ENCODE measurements around the gene EMC1. TPM values are rescaled to one million over a fixed set of nuclear protein-coding genes. Genes with fewer than 3 reads are reported as not detected.
A peak's percentile ranks its signal among the peaks of the same experiment; 100 is the strongest.

EMC1 gene
- total RNA-seq, 2 donors from 2014 or later = 39.3 to 63.0 TPM

GRCh38 chr1:19255288-19255687, 4.0 kb upstream of the EMC1 start:
- no peaks in the 10 kb centered on the region for H3K9me3 ChIP-seq
- H3K4me3 ChIP-seq = no peak overlapping the region
- no peaks in the 10 kb centered on the region for H3K27me3 ChIP-seq (replicated peaks; ENCODE audit: insufficient read depth)
- ATAC-seq (ENCODE audit: insufficient number of reproducible peaks, low FRiP score, low read depth) (no peak), DNase-seq (ENCODE audit: low spot score) (no peak)
- H3K27ac ChIP-seq = no peak overlapping the region
- peaks cover 35% of the 10 kb centered on the region for H3K36me3 ChIP-seq
- TF ChIP-seq CTCF (IDR thresholded peaks at IDR 0.05) = no peak
- peaks cover 16 to 24% of the 10 kb centered on the region in 2 donors for H3K4me1 ChIP-seq (ENCODE audit: control insufficient read depth in 1 of 2, low read depth in 2 of 2)

GRCh38 chr1:19254416-19254815, 3.1 kb upstream of the EMC1 start:
- TF ChIP-seq CTCF (IDR thresholded peaks at IDR 0.05) = no peak
- DNase-seq (ENCODE audit: low spot score) = no peak
- peaks cover 16 to 24% of the 10 kb centered on the region in 2 donors for H3K4me1 ChIP-seq (ENCODE audit: control insufficient read depth in 1 of 2, low read depth in 2 of 2)
- H3K9me3 ChIP-seq = no peaks in the 10 kb centered on the region
- ATAC-seq (ENCODE audit: insufficient number of reproducible peaks, low FRiP score, low read depth) = no peak
- no peak overlapping the region for H3K4me3 ChIP-seq
- no peak overlapping the region for H3K27ac ChIP-seq
- H3K27me3 ChIP-seq (replicated peaks; ENCODE audit: insufficient read depth) = no peaks in the 10 kb centered on the region
- peaks cover 30% of the 10 kb centered on the region for H3K36me3 ChIP-seq

- Histone ChIP-seq H3K27ac (peak overlapping the region; percentile 88 to 91), H3K4me1 (ENCODE audit: control insufficient read depth in 1 of 2, low read depth in 2 of 2) (peaks cover 16 to 24% of the 10 kb centered on the region in 2 donors), H3K4me3 (peak overlapping the region; percentile 77), H3K9me3 (no peaks in the 10 kb centered on the region), H3K27me3 (replicated peaks; ENCODE audit: insufficient read depth) (no peaks in the 10 kb centered on the region), H3K36me3 (no peaks in the 10 kb centered on the region)
- no peak for DNase-seq (ENCODE audit: low spot score)
- no peak for TF ChIP-seq CTCF (IDR thresholded peaks at IDR 0.05)
- no peak for ATAC-seq (ENCODE audit: insufficient number of reproducible peaks, low FRiP score, low read depth)
These were observed 557 bp downstream of the EMC1 start for GRCh38 chr1:19250629-19251304.

GRCh38 chr1:19240673-19241538, 10.4 kb downstream of the EMC1 start:
- no peak overlapping the region for H3K27ac ChIP-seq
- H3K36me3 ChIP-seq = peaks cover 54% of the 10 kb centered on the region
- peak; percentile 38 for ATAC-seq (ENCODE audit: insufficient number of reproducible peaks, low FRiP score, low read depth)
- no peaks in the 10 kb centered on the region for H3K9me3 ChIP-seq
- no peaks in the 10 kb centered on the region for H3K4me1 ChIP-seq (ENCODE audit: control insufficient read depth in 1 of 2, low read depth in 2 of 2)
- H3K4me3 ChIP-seq = no peak overlapping the region
- no peaks in the 10 kb centered on the region for H3K27me3 ChIP-seq (replicated peaks; ENCODE audit: insufficient read depth)
- TF ChIP-seq CTCF (IDR thresholded peaks at IDR 0.05) = peak; percentile 91
- no peak for DNase-seq (ENCODE audit: low spot score)

GRCh38 chr1:19239876-19240275, 11.4 kb downstream of the EMC1 start:
- TF ChIP-seq CTCF (IDR thresholded peaks at IDR 0.05) = no peak
- no peak overlapping the region for H3K4me3 ChIP-seq
- ATAC-seq (ENCODE audit: insufficient number of reproducible peaks, low FRiP score, low read depth) (no peak), DNase-seq (ENCODE audit: low spot score) (no peak)
- H3K4me1 ChIP-seq (ENCODE audit: control insufficient read depth in 1 of 2, low read depth in 2 of 2) = no peaks in the 10 kb centered on the region
- H3K27ac ChIP-seq = no peak overlapping the region
- H3K9me3 ChIP-seq = no peaks in the 10 kb centered on the region
- no peaks in the 10 kb centered on the region for H3K27me3 ChIP-seq (replicated peaks; ENCODE audit: insufficient read depth)
- peaks cover 63% of the 10 kb centered on the region for H3K36me3 ChIP-seq
